ENCODE results near the gene FPR3.

DNA sequence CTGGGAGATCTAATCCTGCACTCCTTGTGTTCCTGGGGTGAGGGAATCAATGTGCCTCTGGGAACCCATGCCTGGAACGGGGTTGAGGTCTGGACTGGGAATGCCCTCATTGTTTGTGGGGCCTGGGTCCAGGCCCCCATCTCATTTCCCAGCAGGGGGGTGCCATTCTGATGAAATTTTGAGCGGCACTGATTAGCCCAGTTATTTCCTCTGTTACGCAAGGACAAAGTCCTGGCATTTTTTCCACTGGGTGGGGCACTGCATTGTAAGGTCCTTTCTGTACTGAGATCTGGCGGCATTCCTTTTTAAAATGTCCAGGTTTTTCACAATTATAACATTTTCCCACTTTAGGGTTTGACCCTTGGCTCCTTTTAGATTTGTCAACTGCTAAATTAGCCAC, 14.8 kb downstream of the FPR3 start:
- TF ChIP-seq NR3C1 (CRISPR knock-in tag; IDR thresholded peaks at IDR 0.05), result no peak
- no peak for TF ChIP-seq POLR2AphosphoS5 (IDR thresholded peaks at IDR 0.05; ENCODE audit: control insufficient read depth, insufficient read depth, low read depth, low read length)
- TF ChIP-seq CBX8 (IDR thresholded peaks at IDR 0.05; ENCODE audit: borderline replicate concordance, extremely low read depth, low read depth, low read length, poor library complexity, severe bottlenecking), result no peak
- TF ChIP-seq ZNF140 (CRISPR knock-in tag; IDR thresholded peaks at IDR 0.05), result no peak
- TF ChIP-seq POLR2A (conservative IDR thresholded peaks at IDR 0.05), result no peak
